ENCODE data around the gene PUSL1.

The PUSL1 gene

DNA sequence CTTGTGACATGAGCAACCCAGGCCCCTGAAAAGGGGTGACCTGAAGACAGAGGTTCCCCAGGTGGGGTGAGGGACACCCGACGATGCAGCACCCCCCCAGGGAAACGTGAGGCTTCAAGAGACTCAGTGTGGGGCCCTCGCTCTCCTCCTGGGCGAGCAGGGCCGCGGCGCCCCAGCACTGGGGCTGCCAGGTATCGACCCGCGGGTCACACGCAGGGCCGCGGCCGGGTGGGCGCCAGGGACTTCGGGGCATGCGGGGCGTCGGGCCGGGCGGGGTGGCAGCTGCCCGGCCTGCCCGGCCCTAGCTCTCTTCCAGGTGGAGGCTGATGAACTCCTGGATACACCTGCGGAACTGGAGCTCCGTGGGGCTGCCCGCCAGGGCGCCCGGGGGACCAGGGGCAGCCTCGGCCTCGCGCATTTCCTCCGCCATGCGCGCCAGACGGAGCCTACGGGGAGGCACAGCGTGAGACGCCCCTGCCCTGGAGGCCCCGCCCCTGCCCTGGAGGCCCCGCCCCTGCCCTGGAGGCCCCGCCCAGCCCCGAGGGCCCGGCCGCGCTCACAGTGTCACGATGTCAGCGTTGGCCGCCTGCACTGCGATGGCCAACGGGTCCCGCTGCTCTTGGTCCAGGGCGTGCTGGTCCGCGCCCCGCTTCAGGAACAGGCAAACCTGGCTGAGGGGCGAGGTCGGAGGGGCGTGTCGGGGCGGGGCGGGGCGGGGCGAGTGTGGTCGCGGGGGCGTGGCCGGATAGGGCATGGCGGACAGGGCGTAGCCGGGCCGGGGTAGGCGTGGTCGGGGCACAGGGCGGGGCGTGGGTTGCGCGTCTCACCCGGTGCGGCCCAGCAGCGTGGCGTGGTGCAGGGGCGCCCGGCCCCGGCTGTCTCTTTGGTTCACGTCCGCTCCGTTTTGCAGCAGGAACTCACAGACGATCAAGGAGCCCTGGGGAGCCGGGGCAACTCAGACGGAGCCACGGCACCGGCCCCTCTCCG, 14.8 kb upstream of the PUSL1 start:
- in situ Hi-C loops (cut with MboI; ENCODE audit: low sequenced_read_pairs): no loop called here

DNA sequence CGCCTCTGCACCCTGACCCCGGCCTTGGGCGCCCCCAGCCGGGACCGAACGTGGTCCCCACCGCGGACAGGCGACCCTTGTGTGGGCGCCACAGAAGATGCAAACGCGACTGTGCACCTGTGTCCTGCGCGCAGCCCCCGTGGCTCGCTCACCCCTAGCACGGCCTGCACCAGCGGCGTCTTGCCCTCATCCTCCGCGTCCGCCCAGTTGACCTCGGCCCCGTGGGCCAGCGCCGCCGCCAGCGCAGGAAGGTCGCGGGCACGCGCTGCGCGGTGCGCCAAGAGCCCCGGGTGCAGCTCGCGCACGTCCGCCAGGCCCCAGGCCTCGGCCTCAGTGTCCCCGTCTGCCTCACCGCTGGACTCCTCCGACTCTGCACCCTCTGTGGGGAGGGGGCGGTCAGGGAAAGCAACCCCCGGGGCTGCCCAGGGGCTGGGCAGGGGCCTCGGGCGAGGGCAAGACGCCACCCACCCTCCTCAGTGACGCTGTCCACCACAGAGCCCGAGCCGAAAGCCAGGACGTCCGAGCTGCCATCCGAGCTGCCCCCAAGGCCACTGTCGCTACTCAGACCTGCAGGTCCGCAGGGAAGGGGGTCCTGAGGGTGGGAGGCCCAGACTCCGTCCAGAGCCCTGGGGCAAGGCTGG, 14.0 kb upstream of the PUSL1 start:
- in situ Hi-C loops (cut with MboI; ENCODE audit: low sequenced_read_pairs): no loop called here

DNA sequence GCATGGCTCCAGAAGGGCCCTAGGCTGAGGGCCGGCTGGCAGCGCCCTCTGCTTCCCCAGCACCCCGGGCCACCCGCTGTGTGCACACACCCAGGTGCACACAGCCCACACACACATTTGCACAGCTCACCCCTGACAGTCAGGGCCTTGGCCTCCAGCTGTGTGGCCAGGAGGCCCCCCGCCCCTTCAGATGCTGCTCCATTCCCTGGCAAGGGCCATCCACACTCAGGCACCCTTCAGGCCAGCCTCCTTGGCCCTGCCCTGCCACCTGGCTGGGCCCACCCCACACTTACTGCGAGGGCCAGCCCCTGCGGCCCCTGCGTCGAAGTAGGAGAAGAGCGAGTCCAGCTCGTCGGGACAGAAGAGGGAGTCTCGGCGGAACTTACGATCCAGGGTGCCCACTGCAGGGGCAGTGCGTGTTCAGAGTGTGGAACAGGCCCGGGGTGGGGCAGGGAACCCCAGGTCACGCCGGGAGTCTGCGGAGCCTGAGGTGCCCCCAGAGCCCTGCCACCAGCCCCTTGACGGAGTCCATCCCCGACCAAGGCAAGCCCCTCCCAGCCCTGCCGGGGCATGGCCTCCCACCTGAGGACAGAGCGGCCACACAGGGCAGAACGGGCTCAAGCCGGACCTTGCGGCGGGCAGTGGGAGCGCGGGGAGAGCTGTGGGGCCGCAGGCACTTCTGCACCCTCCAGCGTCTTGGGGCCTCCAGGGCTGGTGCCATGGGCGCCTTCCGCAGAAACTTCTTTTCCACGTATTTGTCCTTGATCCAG, 13.1 kb upstream of the PUSL1 start:
- in situ Hi-C loops (cut with MboI; ENCODE audit: low sequenced_read_pairs): no loop called here

DNA sequence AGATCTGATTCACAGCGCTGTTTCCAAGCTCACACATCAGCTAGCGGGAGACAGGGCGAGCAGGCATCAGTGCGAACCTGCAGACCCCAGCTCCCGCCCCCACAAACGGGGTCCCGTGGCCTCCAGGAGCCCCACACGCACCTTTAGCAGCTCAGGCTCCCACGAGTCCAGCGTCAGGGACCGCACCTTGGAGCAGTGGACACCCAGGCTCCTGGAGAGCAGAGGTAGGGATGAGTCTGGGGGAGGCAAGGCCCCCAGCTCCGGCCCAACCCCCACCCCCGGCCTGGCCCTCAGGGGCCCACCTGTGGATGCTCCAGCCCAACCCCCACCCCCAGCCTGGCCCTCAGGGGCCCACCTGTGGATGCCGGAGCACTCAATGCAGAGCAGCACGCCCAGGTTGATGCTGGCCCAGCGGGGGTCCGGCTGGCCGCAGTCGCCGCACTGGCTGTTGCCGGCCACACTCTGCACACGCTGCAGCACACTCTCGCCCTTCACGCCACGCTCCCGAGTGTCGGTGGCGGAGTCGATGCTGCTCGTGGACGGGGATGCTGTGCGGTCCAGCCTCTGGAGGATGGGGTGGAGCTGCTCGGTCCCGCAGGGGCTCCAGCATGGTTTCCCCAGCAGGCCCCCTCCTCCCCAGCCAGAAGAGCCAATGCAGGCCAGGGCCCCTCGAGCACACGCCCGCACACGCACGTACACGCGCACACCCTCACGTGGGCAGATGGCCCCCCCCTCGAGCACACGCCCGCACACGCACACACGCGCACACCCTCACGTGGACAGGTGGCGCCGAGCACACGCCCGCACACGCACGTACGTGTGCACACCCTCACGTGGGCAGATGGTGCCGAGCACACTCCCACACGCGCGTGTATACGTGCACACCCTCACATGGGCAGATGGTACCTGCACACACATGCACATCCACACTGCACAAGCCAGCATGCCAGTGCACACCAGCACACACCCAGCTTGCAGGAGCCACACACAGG, 12.0 kb upstream of the PUSL1 start:
- in situ Hi-C loops (cut with MboI; ENCODE audit: low sequenced_read_pairs): no loop called here

DNA sequence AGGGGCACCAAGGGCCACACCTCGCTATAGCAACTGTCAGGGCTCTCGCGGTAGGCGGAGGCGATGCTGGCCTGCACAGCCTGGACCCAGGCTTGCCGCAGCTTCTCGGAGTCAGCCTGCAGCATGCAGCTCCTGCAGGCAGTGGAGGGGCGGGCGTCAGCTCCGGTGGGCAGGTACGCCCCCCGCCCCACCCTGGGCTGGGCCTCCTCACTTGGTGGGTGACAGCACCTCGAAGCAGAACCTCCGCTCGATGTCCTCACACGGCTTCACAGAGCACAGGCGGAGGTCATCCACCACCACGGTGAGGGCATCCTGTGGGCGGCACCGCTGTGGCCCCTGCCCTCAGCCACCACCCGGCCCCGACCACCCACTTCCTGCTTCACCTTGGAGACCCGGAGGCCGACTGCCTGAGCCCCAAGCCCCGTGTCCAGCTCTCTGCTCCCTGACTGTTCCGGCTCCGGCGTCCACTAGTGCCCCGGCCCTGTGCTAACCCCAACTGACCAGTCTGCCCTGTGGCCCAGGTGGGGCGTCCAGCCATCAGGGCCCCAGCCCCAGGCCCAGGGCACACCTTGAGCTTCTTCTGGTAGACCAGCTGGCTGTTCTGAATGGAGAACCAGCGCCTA, 10.5 kb upstream of the PUSL1 start:
- in situ Hi-C loops (cut with MboI; ENCODE audit: low sequenced_read_pairs): no loop called here

DNA sequence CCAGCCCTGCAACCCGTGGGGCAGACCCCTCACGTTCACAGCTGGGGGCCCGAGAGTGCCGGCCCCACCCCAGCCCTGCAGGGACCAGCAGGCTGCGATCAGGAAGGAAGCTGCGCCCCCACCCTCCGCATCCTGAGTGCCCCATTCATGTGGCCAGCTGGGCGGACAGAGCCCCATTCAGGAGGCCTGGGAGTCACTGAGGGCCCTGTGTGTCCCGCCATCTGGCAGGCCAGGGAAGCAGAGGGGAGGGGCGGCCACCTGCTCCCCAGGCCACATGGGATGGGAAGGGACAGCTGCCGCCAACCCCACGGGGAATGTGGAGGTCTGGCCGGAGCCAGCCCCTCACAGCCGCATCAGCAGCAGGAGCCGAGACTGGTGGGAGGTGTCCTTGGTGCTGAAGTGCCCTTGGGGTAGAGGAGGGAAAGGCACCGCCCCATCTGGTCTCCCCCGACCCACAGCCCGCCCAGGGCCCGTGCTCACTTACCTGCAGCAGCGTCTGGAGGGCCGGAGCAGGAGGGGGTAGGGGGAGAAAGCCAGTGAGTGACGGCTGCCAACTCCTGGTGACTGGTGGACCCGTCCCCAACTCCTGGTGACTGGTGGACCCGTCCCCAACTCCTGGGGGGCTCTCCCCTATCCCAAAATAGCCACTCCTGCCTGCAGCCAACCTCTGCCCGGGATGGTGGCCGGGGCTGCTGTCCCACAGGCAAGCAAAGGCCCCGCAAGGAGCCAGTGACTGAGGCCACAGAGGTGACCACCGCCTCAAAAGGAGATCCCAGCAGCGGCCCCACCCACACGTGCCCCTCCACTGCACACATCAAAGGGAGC, 9.3 kb upstream of the PUSL1 start:
- in situ Hi-C loops (cut with MboI; ENCODE audit: low sequenced_read_pairs): no loop called here

DNA sequence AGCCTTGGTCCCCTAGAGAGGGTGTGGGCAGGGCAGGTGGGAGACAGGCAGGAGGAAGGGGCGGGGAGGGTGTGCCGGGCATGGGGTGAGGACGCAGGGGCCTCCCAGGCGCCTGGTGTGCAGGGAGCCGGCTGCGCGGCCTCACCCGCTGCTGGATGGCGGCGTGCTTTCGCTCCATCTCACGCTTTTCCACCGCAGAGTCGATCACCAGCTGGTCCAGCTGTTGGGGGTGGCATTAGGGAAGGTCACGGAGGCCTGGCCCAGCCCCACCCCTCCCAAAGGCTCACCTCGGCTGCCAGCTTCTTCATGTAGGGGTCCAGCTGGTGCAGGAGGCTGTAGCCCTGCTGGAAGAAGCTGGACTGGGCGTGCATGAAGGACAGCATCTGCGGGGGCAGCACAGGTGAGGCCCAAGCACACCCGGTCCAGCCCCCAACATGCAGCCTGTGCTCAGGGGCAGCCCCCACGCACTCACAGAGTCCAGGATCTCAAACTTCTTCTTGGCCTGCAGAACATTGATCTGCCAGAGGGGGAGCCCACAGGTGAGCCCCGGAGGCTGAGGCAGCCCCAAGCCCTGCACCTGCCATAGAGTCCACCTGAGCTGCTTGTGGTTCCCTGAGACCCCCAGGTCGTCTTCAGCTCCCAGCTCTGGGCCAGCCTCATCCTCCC, 8.6 kb upstream of the PUSL1 start:
- in situ Hi-C loops (cut with MboI; ENCODE audit: low sequenced_read_pairs): no loop called here

DNA sequence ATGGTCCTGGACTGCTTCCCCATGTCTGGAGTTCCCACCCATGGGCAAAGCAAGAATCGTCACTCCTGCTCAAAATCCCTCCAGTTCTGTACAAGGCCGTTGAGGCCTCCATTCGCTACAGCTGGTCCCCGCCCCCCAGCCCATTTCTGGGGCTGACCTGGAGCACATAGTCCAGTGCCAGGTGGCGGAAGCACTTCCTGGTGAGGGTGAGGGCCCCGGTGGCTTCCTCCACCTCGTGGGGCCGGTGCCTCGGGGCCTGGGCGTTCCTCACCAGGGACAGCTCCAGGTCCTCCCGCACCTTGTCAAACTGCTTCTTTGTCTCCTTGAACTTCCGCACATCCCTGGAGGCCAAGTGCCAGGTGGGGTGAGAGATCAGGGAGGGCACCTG, 8.1 kb upstream of the PUSL1 start:
- in situ Hi-C loops (cut with MboI; ENCODE audit: low sequenced_read_pairs): no loop called here

DNA sequence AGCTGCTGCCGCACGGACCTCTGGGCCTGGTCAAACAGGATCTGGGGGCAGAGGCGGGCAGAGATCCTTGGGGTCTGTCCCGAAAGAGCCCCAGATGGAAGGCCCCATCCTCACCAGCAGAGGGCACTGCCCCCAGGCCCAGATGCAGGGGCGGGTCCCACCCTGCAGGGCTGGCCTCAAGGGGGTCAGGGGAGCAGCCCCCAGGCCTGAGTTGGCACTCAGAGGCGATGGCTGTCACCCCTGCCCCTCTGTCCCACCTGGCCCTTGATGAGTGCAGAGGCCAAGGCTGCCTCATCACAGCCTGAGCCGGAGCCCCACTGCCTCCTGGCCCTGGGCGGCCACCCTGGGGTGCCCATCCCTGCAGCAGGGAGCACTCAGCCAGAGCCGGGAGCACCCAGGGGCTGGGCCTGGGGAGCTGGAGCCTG, 6.4 kb upstream of the PUSL1 start:
- in situ Hi-C loops (cut with MboI; ENCODE audit: low sequenced_read_pairs): no loop called here

DNA sequence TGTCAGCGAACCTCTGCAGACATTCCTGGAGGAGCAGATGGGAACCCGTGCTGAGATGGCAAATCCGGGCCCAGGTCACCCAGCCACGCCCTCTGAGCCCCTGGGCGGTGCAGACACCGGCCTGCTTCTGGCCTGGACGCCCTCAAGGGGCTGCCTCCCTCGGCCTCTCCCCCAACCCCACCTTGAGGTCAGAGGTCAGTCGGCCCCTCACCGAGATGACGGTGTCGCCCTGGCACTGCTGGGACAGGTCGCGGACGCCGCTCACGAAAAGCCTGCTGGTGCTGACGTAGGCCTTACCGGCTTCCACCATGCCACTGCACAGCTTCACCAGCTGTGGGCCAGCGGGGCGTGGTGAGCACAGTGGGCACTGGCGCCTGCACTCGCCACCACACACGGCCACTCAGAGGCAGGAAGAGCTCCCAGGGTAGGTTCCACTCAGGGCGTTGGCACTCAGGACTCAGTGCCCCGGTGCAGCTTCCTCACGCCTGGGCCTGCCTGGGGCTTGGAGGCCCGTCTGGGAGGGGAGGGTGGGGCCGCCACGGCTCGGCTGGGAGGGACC, 5.4 kb upstream of the PUSL1 start:
- in situ Hi-C loops (cut with MboI; ENCODE audit: low sequenced_read_pairs): no loop called here

DNA sequence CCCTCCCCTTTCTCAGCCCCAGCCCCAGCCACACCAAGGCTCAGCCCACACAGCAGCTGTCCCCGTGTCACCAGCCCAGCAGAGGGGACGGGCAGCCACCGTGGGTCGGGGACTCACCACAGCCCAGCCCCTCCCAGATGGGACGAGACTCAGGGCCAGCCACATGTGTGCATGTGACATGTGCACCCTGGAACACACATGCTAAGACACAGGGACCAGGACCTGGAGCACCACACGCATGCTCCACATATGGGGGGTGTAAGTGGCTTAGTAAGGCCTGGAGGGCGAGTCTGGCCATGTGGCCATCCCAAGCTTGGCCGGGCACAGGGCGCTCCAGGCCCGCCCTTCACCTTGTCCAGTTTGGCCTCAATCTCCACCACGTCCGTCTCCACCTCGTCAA, 4.7 kb upstream of the PUSL1 start:
- in situ Hi-C loops (cut with MboI; ENCODE audit: low sequenced_read_pairs): no loop called here

DNA sequence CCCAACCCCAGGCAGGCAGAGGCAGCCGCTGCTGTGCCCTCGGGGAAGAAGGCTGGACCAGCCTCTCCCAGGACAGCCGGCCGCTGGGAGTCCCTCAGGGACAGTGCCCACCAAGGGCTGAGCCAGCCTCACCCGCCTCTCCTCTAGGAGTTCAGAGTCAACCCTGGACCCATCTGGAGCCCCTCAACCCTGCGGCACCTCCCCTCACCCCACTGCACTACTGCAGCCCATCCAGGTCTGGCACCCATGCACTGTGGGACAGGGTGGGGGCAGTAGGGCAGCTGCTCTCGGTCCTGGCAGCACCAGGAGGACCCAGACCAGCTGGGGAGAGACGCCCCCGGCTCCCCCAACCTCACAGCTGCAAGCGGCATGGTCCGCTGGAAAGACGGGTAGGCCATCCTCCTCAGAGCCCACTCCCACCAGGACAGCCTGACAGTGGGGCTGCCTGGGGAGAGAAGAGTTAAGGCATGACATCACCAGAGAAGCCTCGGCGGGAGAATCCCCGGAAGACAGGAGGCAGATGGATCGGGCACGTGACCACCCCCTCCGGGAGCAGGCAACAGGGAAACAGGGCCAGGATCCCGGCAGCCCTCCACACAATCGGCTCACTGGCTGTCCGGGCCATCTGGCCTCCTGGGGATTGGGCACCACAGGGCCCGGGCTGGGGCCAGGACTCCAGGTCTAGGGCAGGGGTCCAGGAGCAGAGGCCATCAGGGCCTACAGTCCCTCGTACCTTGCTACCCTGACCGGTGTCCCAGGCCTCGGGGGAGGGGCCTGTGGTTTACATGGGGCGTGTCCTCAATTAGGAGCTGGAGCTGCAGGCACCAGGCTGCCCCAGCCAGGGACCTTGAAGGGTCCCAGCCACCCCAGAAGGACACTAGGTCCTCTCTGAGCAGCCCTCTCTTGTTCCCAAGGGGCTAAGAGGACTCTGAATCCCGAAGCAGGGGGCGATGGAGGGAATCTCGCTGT, 3.8 kb upstream of the PUSL1 start:
- in situ Hi-C loops (cut with MboI; ENCODE audit: low sequenced_read_pairs): no loop called here

DNA sequence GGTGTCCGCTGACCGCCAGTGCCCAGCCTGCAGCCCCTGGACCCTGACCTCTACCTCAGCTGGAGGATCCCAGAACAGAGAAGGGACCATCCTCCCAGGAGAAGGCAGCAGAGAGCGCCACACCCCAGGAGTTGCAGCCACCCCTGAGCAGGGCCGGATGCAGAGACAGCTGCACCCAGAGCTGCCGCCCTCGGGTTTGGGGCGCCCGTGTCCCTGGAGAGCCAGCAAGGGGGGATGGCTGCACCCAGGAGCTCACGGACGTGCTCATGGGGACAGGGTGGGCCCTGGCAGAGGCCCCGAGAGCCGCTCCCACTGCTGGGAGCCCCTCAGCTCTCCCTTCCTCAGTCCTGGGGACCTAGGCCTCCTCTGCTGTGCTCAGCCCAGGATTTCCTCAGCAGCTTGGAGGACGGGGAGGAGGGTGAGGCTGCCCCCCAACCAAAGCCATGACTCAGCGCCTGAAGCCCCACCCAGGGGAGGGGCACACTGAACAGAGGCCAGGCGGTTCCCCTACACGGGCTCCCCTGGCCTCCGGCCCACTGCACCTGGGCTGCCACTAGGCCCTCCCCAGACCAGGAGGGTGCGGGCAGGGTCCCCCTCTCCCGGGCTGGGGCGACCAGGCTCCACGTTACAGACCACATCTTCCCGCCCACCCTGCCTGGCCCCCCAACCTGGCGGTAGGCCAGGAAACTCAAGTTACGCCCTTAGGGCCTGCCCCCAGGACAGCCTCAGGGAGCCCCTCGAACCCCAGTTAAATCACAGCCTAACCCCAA, 2.9 kb upstream of the PUSL1 start:
- in situ Hi-C loops (cut with MboI; ENCODE audit: low sequenced_read_pairs): no loop called here

DNA sequence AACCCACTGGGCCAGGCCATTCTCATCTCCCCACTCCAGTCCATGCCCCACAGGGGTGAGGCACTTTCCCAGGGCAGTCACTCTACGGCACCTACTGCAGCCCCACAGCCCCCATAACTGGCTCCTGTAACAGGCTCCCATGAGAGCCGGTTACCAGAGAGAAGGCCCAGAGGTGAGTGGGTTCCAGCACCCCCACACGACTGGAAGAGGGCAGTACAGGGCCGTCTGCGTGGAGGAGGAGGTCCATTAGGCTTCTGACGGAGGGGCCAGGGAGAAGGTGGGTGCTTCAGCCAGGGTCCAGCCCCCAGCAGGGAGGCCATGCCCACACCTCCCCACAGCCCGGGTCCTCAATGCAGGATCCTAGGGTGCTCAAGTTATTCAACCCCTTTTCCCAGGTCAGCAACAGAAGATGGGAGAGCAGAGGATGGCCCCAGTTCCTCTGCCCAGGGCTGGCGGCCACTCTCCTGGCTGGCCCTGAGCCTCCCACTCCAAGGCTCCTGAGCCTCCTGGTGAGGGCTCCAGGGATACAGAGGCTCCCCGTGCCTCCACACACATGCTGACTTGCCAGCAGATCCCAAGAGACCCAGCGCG, 2.2 kb upstream of the PUSL1 start:
- in situ Hi-C loops (cut with MboI; ENCODE audit: low sequenced_read_pairs): no loop called here

DNA sequence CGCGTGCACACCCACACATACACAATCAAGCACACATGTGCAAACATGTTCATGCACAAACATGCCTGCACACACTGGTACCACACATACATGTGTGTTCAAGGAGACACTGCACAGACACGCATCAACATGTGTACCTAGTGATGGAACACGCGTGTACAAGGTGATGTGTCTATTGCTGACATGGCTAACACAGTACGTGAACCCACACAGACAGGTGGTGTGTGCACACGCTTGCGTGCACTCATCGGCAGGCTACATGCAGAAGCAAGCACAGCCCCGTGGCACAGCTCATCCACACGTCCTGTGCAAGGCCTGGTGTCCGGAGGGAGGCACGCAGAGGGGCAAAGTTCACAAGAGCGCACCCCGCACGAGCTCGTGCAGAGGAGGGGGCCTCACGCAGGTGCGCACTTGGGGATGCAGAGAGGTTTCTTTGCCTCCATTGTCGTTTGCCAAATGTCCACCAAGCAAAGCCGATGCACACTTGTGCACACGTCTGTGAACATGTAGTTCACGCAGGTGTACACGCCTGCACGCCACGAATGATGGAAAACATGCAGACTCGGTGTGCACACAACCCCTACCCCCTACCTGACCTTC, 1.6 kb upstream of the PUSL1 start:
- in situ Hi-C loops (cut with MboI; ENCODE audit: low sequenced_read_pairs): no loop called here
